GM19324 (cell line): Measurements from ENCODE around the gene ZNF560.
"Not testable (repeated sequence)": the region's sequence is repeated elsewhere in the genome, so short reads cannot be mapped to it uniquely, and the experiment has no call there.

Experiments
- ATAC-seq: cut with Tn5 transposase; IDR thresholded peaks from one replicate; pipeline ENCODE4 v1.9.1; 2021; ENCODE audit warnings: mild to moderate bottlenecking, moderate library complexity; ENCODE audit not compliant: unreplicated experiment, low FRiP score

The ZNF560 gene

GRCh38 chr19:9498183-9498902, at the start of gene ZNF560:
ZNF560 (minus strand) TSS chr19:9498616; CDS start chr19:9475313, 23,303 bp downstream.
- ATAC-seq: no peak

- no peak for ATAC-seq
Observed at GRCh38 chr19:9547870-9548269, 49.5 kb upstream of the ZNF560 start.

DNA sequence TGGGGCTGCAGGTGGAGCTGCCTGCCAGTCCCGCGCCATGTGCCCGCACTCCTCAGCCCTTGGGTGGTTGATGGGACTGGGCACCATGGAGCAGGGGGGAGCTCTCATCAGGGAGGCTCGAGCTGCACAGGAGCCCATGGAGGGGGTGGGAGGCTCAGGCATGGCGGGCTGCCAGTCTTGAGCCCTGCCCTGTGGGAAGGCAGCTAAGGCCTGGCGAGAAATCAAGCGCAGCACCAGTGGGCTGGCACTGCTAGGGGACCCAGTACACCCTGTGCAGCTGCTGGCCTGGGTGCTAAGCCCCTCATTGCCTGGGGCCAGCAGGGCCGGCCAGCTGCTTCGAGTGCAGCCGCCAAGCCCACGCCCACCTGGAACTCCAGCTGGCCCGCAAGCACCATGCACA, 42.9 kb upstream of the ZNF560 start:
- ATAC-seq: not testable (repeated sequence)

DNA sequence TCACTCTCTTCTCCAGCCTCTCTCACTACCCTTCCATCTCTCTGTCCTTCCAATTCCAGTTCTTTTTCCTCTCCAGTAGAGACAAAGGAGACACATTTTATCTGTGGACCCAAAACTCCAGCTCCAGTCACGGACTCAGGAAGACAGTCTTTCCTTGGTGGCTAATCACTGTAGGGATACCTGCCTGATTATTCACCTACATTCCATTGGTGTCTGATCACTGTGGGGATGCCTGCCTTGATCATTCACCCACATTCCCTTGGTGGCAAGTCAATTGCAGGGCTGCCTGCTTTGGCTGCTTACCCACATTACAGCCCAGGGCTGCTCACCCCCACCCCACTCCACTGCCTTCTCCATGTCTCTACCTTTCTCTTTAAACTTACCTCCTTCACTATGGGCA, 41.5 kb upstream of the ZNF560 start:
- ATAC-seq: not testable (repeated sequence)

DNA sequence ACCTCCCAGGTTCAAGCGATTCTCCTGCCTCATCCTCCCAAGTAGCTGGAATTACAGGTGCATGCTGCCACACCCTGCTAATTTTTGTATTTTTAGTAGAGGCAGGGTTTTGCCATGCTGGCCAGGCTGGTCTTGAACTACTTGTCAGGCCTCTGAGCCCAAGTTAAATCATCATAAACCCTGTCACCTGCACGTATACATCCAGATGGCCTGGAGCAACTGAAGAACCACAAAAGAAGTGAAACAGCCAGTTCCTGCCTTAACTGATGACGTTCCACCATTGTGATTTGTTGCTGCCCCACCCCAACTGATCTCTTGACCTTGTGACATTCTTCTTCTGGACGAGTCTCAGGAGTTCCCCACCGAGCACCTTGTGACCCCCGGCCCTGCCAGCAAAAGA, 40.8 kb upstream of the ZNF560 start:
- not testable (repeated sequence) for ATAC-seq

- ATAC-seq: no peak
Observed at GRCh38 chr19:9538183-9539058, 40.0 kb upstream of the ZNF560 start, which contains the start of gene ZNF426. ZNF426 (minus strand) TSS chr19:9538645; CDS start chr19:9536232, 2,413 bp downstream.

DNA sequence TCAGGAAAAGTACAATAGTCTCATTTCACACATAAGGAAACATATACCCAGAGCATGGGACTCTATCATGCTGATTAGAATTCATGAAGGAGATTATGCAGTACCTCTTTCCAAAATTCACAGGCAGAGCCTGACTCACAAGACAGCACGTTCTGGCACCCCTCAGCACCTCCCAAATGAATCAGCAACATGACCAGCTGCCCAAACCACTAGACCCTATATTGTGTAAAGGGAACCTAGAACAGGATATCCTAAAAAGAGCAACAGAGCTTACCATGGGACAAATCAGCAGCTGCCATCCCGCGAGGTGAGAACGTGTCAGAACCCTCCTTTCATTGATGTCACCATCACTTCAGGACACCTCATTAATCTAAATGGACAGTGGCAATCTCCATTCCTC, 37.5 kb upstream of the ZNF560 start:
- no peak for ATAC-seq

GRCh38 chr19:9531933-9532332, 33.5 kb upstream of the ZNF560 start:
- ATAC-seq: no peak

GRCh38 chr19:9528757-9529336, 30.4 kb upstream of the ZNF560 start:
- ATAC-seq: no peak

DNA sequence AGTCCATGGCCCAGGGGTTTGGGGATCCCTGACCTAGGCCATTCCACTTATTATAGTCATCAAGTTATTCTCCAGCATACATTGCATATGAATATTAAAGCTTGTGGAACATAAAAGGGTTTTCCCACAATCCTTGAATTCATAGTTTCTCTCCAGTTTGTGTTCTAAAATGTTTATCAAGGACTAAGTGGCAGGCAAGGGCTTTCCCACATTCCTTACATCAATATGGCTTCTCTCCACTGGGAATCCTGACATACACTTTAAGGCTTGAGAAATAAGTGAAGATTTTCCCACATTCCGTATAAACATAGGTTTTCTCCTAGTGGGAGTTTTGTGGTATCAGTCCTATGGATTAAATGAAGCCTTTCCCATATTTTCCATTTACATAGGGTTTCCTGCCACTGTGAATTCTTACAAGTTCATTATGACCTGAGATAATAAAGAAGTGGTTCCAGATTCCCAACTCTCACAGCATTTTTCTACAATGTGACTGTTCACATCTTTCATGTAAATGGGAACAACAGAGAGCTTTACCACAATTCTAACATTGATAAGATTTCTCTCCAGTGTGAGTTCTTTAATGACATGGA, 25.6 kb upstream of the ZNF560 start:
- ATAC-seq: no peak

GRCh38 chr19:9507285-9507684, 8.9 kb upstream of the ZNF560 start:
- ATAC-seq: no peak

DNA sequence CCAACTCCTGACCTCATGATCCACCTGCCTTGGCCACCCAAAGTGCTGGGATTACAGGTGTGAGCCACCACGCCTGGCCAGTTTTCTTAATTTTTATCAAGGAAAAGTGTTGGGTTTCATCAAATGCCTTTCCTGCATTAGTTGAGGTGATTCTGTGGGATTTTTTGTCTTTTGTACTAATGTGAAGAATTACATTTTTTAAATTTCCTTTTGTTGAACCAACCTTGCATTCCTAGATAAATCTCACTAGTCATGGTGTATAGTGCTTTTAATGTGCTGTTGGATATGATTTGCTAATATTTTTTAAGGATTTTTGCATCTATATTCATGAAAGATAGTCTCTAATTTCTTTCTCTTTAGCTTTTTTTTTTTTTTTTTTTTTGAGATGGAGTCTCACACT, 2.4 kb upstream of the ZNF560 start:
- no peak for ATAC-seq

DNA sequence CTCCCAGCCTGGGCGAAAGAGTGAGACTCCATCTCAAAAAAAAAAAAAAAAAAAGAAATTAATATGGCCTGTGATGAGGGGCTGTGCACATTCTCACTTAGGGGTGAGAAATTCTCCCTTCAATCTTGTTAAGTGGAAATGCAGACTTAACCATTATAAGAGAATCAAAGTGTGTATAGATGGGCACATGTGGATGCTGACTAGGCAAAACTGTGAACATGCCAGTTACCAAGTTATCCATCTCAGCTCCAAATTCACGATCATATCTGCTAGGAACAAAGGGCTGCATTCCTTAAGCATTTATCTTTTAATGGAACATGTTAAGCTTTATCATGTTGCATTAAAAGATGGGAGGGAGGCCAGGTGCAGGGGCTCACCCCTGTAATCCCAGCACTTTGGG, 4.3 kb downstream of the ZNF560 start:
- ATAC-seq: no peak

DNA sequence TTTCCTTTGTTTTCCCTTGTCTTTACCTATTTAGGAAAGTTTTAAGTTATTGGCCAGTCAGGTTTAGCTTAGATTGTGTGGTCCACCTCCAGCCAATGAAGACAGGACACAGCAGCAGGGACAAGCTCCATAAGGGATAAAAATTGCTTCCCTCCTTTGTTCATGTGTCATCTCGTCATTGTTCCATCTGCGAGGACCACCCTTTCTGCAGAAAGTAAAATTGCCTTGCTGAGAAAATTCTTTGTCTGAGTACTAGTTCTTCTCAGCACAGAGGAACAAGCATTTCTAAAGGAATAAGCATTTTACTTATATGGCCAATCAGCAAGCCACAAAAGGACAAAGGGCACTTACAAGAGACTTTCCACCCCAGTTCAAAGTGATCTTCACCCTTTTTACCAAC, 11.4 kb downstream of the ZNF560 start:
- no peak for ATAC-seq

- no peak for ATAC-seq
Observed at GRCh38 chr19:9485140-9485539, 13.3 kb downstream of the ZNF560 start.

GRCh38 chr19:9474975-9475374, 23.4 kb downstream of the ZNF560 start:
- no peak for ATAC-seq

DNA sequence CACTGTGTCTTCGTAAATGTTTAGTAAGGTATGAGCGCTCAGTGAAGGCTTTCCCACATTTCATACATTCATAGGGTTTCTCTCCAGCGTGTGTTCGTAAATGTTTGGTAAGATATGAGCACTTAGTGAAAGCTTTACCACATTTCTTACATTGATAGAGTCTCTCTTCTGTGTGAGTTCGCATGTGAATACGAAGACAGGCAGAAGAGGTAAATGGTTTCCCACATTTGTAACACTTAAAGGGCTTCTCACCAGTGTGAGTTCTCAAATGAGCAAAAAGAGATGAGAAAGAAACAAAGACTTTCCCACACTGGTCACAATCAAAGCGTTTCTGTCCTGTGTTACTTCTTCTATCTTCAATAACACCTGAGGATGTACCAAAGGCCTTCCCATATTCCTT, 31.3 kb downstream of the ZNF560 start:
- no peak for ATAC-seq

DNA sequence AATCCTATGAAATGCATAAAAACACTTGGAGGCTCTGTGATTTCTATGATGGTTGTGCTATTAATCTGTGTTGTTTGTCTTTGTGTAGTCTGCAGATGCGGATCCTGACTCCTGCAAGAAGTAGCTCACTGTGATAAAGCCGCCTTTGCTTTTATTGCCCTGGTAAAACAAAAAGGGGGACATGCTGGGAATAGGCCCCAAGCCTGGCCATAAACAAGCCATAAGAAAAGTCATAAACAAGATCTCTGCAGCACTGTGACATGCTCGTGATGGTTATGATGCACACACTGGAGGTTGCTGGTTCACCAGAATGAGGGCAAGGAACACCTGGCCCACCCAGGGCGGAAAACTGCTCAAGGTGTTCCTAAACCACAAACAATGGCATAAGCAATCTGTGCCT, 36.5 kb downstream of the ZNF560 start:
- ATAC-seq: no peak

DNA sequence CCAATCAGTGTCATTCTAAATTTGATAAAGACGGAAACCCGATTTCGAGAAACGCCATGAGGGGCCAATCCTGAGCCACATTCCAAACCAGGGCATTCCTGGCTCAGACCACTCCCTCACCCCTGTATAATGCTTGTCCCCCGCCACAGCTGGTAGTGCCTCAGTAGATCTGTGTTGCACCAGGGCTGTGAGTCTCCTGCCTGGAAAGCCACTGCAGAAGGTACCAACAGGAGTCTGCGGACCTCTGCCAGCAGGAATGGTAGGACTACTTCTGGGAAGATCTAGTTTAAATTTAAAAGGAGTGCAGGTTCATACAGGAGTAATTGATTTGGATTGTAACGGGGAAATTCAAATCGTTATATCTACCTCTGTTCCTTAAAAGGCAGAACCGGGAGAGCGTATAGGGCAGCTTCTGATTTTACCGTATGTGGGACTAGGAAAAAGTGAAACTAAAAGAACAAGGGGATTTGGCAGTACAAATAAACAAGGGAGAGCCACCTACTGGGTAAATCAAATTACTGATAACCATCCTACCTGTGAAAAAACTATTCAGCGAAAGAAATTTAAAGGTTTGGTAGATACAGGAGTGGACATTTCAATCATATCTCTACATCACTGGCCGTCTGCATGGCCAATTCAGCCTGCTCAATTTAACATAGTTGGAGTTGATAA, 42.3 kb downstream of the ZNF560 start:
- ATAC-seq: no peak

DNA sequence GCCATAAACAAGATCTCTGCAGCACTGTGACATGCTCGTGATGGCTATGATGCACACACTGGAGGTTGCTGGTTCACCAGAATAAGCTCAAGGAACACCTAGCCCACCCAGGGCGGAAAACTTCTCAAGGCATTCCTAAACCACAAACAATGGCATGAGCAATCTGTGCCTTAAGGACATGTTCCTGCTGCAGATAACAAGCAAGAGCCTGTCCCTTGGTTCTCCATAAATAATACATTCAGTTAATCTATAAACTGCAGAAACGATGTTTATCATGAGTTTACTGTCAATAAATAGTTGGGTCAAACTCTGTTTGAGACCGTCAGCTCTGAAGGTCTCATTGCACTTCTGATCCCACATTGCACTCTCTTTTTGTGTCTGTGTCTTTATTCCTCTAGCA, 44.5 kb downstream of the ZNF560 start:
- no peak for ATAC-seq
